Psoas muscle (tissue), 8 donors: ENCODE results near the gene SARDH. TPM values are rescaled to one million over a fixed set of nuclear protein-coding genes. Genes with fewer than 3 reads are reported as not detected.

ENCODE experiments used
- ATAC-seq, 4 donors: fragments of 200-7000 bp; cut with Tn5 transposase; one replicate each; pipeline ENCODE4 v1.9.1; 2020; ENCODE audit warnings: moderate library complexity in 3 of 4, mild to moderate bottlenecking in 2 of 4
- DNase-seq, 2 donors: peaks; one replicate each; pipeline ENCODE4 v3.0.0-alpha.2; 2020
- H3K27ac ChIP-seq: fragments of 200-600 bp; one replicate; pipeline ENCODE4 v1.8.0; 2022
- H3K27me3 ChIP-seq, 3 donors: fragments of 200-600 bp in 1 of 3; one replicate each; pipeline versions ENCODE4 v1.6.1 to v1.8.0; 2013 to 2022; ENCODE audit warnings: low read length in 2 of 3, mild to moderate bottlenecking in 2 of 3, moderate library complexity in 1 of 3; ENCODE audit not compliant: insufficient read depth in 3 of 3
- H3K36me3 ChIP-seq, 2 donors: fragments of 200-600 bp in 1 of 2; one replicate each; pipeline versions ENCODE4 v1.6.1 to v1.8.0; 2013 to 2022; ENCODE audit warnings: low read depth in 1 of 2, mild to moderate bottlenecking in 1 of 2, moderate library complexity in 1 of 2; ENCODE audit not compliant: insufficient read depth in 1 of 2
- H3K4me1 ChIP-seq: fragments of 200-600 bp; one replicate; pipeline ENCODE4 v1.8.0; 2022
- H3K4me3 ChIP-seq: fragments of 200-600 bp; one replicate; pipeline ENCODE4 v1.8.0; 2022; ENCODE audit warnings: mild to moderate bottlenecking
- H3K9me3 ChIP-seq: fragments of 200-600 bp; one replicate; pipeline ENCODE4 v1.8.0; 2022
- WGBS, 3 donors: extraction: QIAGEN DNeasy Blood & Tissue Kit; methylation state at CpG; one replicate each; pipeline versions ENCODE4 v1.1.6 to v1.1.7; 2013; 5-methylcytosine and 5-hydroxymethylcytosine counted together
- intact Hi-C, 2 donors: fragments of 100-400 bp; cut with DNase I; formaldehyde crosslinking; loops; one replicate each; pipeline versions ENCODE4 v1.11.0 to v1.14.2; 2022
- polyA plus RNA-seq, 3 donors: library from polyadenylated mRNA; stranded (reverse); fragments of 200-250 nt; gene quantifications; one replicate each; pipeline ENCODE4 v1.2.3, GENCODE V29; 2013
- total RNA-seq, 4 donors: library from RNA; stranded (reverse); fragmentation: NEBNext Ultra II Directional in 2 of 4; extraction: Animal tissue kit (Norgen Biotek cat#: 25700) in 2 of 4; gene quantifications; one replicate each; pipeline versions ENCODE4 v1.2.1 to v1.2.4, GENCODE V29; 2021 to 2023
- TF ChIP-seq, protein P1 (sequence below): fragments of 200-600 bp; IDR thresholded peaks from one replicate; pipeline ENCODE4 v1.8.0; 2022; ENCODE audit warnings: antibody characterized with exemption
- donor health status: healthy with polysubstance abuse.
- donor health status: DM: no; HTN: no; CAD: no; lungs with moderate emphysema.
- donor health status: Bipolar disorder and iron deficiency.
- donor health status: healthy.
- donor health status: DM: yes; HTN: yes; CAD: no.
- donor health status: DM: no; HTN: no; CAD: no.
- donor health status: DM: no; HTN: no; CAD: no.
- donor health status: DM: yes; HTN: yes; CAD: no.

The SARDH gene
- total and polyA plus RNA-seq, 7 donors: 0.16 to 2.5 (median 0.62) TPM

DNA sequence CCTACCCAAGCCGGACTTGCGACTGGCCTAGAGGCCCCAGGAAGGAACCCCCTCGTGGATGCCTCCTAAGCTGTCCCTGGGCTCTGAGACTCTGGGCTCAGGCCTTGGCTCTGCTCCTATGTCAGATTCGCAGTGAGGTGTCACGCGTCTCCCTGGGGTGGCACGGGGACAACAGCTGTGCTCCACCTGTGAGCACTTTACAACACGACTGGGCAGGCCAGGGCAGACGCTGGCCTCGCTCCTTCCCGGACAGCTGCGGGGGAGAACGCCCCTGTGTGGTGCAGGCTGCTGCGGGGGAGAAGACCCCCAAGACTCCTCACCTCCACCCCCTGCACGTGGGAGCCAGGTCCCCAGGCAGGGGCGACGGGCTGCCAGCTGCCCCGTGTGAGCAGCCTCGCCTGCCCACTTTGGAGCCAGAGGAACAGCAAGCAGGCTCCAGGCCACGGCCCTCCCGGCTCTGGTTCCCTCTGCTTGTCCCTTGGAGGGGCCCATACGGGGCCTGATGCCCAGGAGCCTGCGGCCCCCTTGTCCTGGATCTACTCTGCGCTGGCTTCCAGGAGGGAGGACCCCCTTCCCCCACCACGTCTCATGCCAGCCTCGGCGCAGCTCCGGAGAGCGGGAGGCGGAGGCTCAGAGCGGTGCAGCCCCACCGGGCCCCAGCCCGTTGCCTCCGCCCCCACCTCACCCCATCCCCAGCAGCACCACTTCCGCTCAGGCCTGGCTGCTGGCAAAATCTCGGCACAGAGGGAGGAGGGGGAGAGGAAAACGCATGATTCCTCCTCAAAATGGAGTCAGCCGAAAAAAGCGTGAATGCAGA, 36.0 kb downstream of the SARDH start:
- H3K27ac ChIP-seq: no peak overlapping the region
- DNase-seq (peak; percentile 13 to 57), ATAC-seq (peak; percentile 27 to 63 (median 50))
- no peaks in the 10 kb centered on the region for H3K4me1 ChIP-seq
- intact Hi-C loops: no loop called here
- 24 to 27% (median 26%) methylated on average over 34 to 39 of the region's 39 CpGs for WGBS, 3 donors
- H3K27me3 ChIP-seq: peaks cover 0 to 45% (median 9%) of the 10 kb centered on the region in 3 donors
- no peak overlapping the region for H3K4me3 ChIP-seq
- TF ChIP-seq, protein P1, sequence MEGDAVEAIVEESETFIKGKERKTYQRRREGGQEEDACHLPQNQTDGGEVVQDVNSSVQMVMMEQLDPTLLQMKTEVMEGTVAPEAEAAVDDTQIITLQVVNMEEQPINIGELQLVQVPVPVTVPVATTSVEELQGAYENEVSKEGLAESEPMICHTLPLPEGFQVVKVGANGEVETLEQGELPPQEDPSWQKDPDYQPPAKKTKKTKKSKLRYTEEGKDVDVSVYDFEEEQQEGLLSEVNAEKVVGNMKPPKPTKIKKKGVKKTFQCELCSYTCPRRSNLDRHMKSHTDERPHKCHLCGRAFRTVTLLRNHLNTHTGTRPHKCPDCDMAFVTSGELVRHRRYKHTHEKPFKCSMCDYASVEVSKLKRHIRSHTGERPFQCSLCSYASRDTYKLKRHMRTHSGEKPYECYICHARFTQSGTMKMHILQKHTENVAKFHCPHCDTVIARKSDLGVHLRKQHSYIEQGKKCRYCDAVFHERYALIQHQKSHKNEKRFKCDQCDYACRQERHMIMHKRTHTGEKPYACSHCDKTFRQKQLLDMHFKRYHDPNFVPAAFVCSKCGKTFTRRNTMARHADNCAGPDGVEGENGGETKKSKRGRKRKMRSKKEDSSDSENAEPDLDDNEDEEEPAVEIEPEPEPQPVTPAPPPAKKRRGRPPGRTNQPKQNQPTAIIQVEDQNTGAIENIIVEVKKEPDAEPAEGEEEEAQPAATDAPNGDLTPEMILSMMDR: no peak
- H3K36me3 ChIP-seq: no peaks in the 10 kb centered on the region
- no peaks in the 10 kb centered on the region for H3K9me3 ChIP-seq

DNA sequence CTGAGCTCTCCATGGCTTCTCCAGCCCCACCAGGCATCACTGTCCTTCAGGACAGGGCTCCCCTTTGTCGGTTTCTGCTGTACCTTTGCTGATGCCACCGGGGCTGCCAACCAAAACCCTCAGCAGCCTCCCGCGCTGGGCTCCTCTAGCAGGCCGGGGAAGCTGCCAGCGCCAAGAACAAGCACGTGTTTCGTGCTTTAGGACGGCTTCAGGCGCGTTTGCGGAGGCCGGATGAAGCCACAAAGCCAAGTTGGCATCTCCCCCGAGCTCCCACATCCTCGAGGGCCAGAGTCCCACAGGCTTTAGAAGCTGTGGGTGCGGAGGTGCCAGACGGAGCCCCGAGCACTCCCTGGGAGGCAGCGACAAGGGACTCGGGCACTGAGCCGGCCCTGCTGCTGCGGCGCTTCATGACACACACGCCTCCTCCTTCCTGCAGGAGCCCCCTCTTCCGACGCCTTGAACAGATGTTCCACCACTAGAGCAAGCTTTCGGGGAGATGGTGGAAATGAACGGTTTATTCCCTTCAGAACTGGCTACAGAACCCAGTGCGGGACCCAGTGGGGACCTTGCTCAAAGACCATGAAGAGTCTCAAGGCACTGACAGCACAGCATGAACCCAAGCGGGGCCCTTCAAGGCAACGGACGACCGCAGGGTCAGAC, 36.7 kb downstream of the SARDH start:
- H3K4me3 ChIP-seq: no peak overlapping the region
- no peak overlapping the region for H3K27ac ChIP-seq
- TF ChIP-seq, protein P1: no peak
- no peaks in the 10 kb centered on the region for H3K4me1 ChIP-seq
- peaks cover 0 to 51% (median 9%) of the 10 kb centered on the region in 3 donors for H3K27me3 ChIP-seq
- intact Hi-C loops: no loop called here
- DNase-seq: peak in 1 of 2 donors; percentile 35
- H3K9me3 ChIP-seq: no peaks in the 10 kb centered on the region
- peak in 1 of 4 donors; percentile 32 for ATAC-seq
- H3K36me3 ChIP-seq: no peaks in the 10 kb centered on the region
- 19 to 42% (median 27%) methylated on average over 33 of the region's 33 CpGs for whole genome bisulfite sequencing, 3 donors

DNA sequence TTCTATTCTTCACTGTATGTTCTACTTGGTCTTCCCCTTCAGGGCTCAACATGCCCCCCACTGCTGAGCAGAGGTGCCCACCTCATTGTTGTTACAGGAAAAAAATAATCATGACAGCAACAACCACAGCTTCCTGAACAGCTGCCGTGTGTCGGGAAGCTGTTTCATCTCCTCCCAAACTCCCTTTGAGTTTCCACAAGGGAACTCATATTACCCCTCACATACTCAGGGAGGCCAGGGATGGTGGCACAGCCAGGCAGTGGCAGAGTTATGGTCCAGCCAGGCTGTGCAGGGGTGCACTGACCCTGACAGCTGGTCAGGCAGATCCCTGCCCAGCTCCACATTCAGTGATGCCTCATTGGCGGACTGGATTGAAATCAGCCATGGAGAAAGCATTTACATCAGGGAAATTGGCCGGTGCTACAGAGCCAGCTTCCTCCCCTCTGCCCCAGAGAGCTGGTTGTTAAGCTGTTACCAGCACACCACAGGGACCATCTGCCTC, 37.3 kb downstream of the SARDH start:
- no peak for DNase-seq
- Histone ChIP-seq H3K4me1 (no peaks in the 10 kb centered on the region), H3K27me3 (peaks cover 0 to 53% (median 9%) of the 10 kb centered on the region in 3 donors), H3K36me3 (no peaks in the 10 kb centered on the region), H3K4me3 (no peak overlapping the region), H3K27ac (no peak overlapping the region), H3K9me3 (no peaks in the 10 kb centered on the region)
- TF ChIP-seq, protein P1: no peak
- ATAC-seq: no peak
- 30 to 41% (median 35%) methylated on average over 4 of the region's 4 CpGs for WGBS, 3 donors
- intact Hi-C loops: no loop called here

DNA sequence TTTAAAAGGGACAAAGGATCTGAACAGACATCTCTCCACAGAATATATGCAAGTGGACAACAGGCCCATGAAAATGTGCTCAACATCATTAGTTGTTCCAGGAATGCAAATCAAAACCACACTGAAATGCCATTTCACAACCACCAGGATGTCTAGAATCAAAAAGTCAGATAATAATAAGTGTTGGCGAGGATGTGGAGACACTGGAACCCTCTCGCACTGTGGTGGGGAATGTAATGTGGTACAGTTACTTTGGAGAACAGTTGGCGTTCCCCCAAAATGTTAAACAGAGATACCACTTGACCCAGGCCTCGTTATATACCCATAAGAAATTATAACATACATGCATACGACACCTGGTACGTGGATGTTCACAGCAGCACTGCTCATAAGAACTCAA, 38.6 kb downstream of the SARDH start:
- no peak for ATAC-seq
- H3K36me3 ChIP-seq: no peaks in the 10 kb centered on the region
- intact Hi-C loops: no loop called here
- H3K4me3 ChIP-seq: no peak overlapping the region
- H3K4me1 ChIP-seq: no peaks in the 10 kb centered on the region
- no peak for DNase-seq
- WGBS, 3 donors: 97 to 98% (median 98%) methylated on average over 6 of the region's 6 CpGs
- H3K9me3 ChIP-seq: no peaks in the 10 kb centered on the region
- TF ChIP-seq, protein P1: no peak
- no peak overlapping the region for H3K27ac ChIP-seq
- peaks cover 0 to 53% (median 9%) of the 10 kb centered on the region in 3 donors for H3K27me3 ChIP-seq
